Prostate gland (tissue), 2 donors: ENCODE measurements around the gene BCL7C.

Experiments used
- CTCF ChIP-seq, 4 experiments: fragments of 200-600 bp in 2 of 4; fragments of 450-650 bp in 2 of 4; sonication (generic) in 2 of 4; IDR thresholded peaks; 1 replicate in 3 of 4; 2 replicates in 1 of 4; pipeline ENCODE4 v1.5.1; 2016 to 2019; ENCODE audit warnings: antibody characterized with exemption in 4 of 4, mild to moderate bottlenecking in 2 of 4, moderate library complexity in 2 of 4
- POLR2A ChIP-seq: fragments of 450-650 bp; IDR thresholded peaks from one replicate; pipeline ENCODE4 v1.6.1; 2016; ENCODE audit warnings: antibody characterized with exemption, mild to moderate bottlenecking
- POLR2AphosphoS5 ChIP-seq: sonication (generic); formaldehyde crosslinking; IDR thresholded peaks from one replicate; pipeline ENCODE4 v1.6.1; 2017; ENCODE audit warnings: antibody characterized with exemption

GRCh38 chr16:30853758-30854157 is 40.1 kb downstream of the BCL7C start:
- TF ChIP-seq CTCF (IDR thresholded peaks at IDR 0.05) (no peak), POLR2AphosphoS5 (no peak), POLR2A (no peak)
